GM21526 (cell line): Measurements from ENCODE around the gene SETX.
"Not testable (repeated sequence)": the region's sequence is repeated elsewhere in the genome, so short reads cannot be mapped to it uniquely, and the experiment has no call there.

Experiments used
- ATAC-seq: cut with Tn5 transposase; IDR thresholded peaks from one replicate; pipeline ENCODE4 v1.9.1; 2021; ENCODE audit warnings: moderate library complexity; ENCODE audit not compliant: unreplicated experiment, low FRiP score

The SETX gene

DNA sequence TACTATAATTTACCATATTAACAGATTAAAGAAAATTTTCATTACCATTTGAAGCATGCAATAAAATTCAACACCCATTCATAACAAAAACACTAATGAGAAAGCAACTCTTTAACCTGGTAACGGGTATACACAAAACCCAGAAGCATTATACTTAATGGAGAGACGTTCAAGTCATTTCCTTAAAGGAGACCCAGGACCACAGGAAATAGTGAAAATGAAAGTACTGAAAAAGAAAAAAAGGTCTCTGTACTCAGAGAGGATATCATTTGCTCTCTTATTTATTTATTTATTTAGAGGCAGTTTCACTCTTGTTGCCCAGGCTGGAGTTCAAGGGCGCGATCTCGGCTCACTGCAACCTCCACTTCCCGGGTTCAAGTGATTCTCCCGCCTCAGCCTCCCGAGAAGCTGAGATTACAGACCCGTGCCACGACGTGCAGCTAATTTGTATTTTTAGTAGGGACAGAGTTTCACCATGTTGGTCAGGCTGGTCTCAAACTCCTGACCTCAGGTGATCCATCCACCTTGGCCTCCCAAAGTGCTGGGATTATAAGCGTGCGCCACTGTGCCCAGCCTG, 61.6 kb downstream of the SETX start:
- ATAC-seq: no peak

DNA sequence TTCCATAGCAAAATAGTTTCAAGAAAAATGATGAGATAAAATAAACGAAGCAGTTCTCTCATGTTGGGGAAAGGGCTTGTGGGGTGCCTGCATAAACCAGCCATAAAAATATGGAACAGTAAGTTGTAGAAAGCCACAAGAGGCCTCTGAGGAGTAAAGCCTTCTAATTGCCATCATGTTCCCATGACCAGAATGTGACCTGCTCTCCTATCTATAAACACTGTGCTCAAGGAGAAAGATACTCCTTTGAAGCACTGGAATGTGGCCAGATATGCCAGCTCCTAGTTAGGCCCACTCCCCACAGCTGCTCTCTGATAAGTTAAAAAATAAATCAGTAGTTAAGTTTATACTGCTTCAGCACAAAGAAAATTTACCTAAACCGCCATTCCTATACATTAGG, 65.8 kb downstream of the SETX start:
- ATAC-seq: no peak

GRCh38 chr9:132288361-132288760, 66.4 kb downstream of the SETX start:
- no peak for ATAC-seq

GRCh38 chr9:132287256-132287760, 67.5 kb downstream of the SETX start:
- no peak for ATAC-seq

GRCh38 chr9:132283863-132284262, 70.9 kb downstream of the SETX start:
- ATAC-seq: no peak

GRCh38 chr9:132283165-132283564, 71.6 kb downstream of the SETX start:
- ATAC-seq: no peak

DNA sequence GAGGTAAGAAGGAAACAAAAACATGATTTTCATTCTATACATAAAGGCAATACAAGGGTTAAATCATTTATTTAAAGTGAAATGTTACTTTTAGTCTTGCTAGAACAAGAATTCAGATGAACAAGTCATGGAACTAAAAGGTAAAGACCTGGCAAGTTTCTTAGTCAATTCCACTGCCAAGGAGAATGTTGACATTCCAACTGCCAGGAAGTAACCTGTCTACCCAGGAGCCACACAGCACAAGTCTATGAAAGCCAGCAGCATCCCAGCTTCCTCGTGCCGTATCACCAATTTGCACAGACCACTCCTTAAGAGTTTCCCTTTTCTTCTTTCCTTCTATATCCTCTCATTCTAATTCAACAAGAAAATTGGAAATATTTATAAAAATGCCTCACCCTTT, 79.9 kb downstream of the SETX start:
- ATAC-seq: no peak

DNA sequence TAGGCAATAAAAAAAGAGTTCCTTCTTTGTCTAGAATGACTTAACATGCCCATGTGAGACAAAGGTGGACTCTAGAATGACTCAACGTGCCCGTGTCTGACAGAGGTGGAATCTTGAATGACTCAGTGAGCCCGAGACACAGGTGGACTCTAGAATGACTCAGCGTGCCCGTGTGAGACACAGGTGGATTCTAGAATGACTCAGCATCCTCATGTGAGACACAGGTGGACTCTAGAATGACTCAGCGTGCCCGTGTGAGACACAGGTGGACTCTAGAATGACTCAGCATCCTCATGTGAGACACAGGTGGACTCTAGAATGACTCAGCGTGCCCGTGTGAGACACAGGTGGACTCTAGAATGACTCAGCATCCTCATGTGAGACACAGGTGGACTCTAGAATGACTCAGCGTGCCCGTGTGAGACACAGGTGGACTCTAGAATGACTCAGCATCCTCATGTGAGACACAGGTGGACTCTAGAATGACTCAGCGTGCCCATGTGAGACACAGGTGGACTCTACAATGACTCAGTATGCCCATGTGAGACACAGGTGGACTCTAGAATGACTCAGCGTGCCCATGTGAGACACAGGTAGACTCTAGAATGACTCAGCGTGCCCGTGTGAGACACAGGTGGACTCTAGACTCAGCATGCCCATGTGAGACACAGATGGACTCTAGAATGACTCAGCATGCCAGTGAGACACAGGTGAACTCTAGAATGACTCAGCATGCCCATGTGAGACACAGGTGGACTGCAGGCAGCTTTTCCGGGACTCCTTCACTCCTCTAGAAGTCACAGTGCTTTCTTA, 84.9 kb downstream of the SETX start:
- not testable (repeated sequence) for ATAC-seq

GRCh38 chr9:132268725-132269352, 85.9 kb downstream of the SETX start:
- ATAC-seq: no peak

GRCh38 chr9:132267660-132268059, 87.1 kb downstream of the SETX start:
- no peak for ATAC-seq

- no peak for ATAC-seq
Observed at GRCh38 chr9:132266017-132266416, 88.8 kb downstream of the SETX start.

DNA sequence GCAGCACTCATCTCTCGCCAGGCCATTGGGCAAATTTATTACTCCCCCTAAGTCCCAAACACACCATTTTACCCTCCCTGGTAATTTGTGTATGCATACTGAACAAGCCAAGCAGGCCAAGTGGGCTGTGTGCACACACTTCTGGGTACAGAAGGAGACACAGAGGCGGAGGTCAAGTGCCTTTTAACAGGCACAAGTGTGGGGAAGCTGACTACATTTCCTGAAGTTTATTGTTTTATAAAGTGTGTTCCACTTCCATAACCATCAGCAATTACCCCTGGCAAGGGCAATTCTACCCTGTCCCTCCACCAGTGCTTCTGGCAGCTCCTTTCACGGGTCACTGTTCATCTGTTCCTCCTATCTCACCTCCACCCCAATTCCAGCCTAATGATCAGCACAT, 93.9 kb downstream of the SETX start:
- ATAC-seq: no peak

- no peak for ATAC-seq
Observed at GRCh38 chr9:132250324-132251262, 104.2 kb downstream of the SETX start.

DNA sequence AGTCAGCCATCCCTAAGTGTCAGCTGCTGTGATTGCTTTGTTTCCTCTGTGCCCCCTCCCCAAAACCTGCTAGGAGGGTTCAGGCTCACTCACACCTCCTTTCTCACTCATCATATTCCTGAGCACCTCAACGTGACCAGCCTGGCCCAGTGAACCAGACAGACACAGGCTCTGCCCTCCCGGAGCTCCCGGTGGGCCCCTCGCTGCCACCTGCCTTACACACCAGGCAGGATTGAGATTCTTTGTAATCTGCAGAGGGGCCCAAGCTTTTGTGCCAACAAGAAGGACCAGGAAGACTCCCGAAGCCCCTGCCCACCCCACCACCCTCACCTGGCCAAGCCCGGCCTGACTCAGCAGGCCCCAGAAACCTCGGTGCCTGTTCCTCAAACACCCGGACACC, 105.1 kb downstream of the SETX start:
- no peak for ATAC-seq

DNA sequence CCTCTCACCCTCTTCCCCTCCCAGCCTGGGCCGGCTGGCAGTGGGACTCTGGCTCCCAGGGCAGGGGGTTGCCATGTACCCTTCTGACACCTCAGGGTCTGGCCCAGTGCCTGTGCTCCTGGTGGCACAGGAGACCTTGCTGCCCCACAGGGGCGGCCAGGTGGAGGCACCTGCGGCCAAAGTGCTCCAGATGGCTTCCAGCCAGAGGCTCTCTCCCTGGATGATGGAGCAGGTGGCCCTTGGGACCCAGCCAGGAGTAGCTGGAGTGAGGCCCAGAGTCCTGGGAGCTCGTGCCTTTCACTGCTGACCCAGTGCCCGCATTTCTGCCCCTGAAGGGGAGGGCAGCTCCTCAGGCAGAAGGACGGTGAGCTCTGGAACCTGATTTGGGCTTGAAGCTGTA, 105.7 kb downstream of the SETX start:
- no peak for ATAC-seq

- no peak for ATAC-seq
Observed at GRCh38 chr9:132247942-132248341, 106.8 kb downstream of the SETX start.

DNA sequence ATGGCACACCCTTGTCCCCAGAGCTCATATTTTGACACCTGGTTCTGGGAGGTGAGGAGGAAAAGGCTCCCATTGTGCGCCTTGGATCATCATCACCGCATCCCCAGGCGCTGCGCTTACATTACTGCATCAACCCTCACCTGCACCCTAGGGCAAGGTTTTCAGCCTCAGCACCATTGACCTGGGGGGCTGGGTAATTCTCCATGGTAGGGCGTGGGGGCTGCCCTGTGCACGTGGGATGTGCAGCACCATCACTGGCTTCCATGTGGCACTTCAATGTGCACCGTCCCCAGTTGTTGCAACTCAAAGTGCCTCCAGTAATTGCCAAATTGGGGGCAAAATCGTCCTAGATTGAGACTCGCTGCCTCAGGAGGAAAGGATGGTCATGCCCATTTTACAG, 109.3 kb downstream of the SETX start:
- ATAC-seq: no peak

DNA sequence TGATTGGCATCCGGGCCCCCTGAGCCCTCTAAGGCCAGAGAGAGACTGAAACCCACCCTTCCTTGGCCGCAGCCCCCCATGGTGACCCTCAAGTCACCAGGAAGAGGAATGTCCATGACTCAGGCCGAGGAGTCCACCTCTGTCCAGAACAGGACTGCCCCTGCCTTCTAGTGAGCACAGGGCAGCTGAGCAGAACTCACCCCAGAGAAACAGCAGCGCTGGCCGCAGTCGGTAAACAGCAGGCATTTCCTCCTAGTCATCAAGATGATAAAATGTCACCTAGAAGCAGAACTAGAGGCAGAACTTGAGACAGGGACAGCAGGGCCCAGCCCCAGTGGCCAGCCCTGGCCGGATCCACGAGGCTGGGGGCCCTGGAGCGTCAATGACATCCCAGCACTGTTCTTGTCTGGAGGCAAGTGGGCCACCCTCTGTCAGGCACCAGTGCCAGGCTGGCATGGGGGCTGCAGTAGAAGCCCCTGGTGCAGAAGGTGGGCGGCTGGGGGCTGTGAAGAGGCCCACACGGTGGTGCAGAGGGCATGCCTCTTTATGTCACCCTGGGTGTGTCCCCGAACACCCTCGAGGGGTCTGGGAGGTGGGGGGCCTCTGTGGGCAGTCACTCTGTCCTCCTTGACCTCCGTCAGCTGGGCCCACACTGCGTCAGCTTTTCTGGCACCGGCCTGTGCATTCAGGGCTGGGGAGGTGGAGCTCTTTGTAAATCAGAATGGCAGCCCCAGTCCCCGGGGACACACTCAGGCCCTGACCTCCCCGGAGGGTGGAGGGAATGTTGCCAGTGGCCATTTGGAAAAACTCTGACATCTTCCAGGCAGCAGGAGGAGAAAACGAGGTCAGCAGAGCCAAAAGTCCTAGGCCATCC, 110.0 kb downstream of the SETX start:
- ATAC-seq: no peak

GRCh38 chr9:132243156-132244074, 111.4 kb downstream of the SETX start:
- ATAC-seq: no peak
